SK-N-SH treated with all-trans-retinoic acid at 6 μM for 48 hours (cell line): Measurements from ENCODE around the gene JMJD1C.

Experiments used
- ATAC-seq: fragments of 200-7000 bp; cut with Tn5 transposase; 3 replicates; pipeline ENCODE4 v1.9.1; 2020; ENCODE audit warnings: mild to moderate bottlenecking, moderate library complexity
- BACH2 ChIP-seq: fragments of 250-450 bp; sonication (Bioruptor Pico); IDR thresholded peaks from 2 replicates; pipeline ENCODE4 v1.9.0; 2021; ENCODE audit warnings: mild to moderate bottlenecking, borderline replicate concordance
- CREB5 ChIP-seq: fragments of 250-450 bp; sonication (Bioruptor Pico); IDR thresholded peaks from 2 replicates; pipeline ENCODE4 v1.5.1; 2020; ENCODE audit warnings: low read depth, mild to moderate bottlenecking, moderate library complexity
- CSDC2 ChIP-seq: fragments of 250-450 bp; sonication (Bioruptor Pico); IDR thresholded peaks from 2 replicates; pipeline ENCODE4 v1.5.0; 2020; ENCODE audit warnings: mild to moderate bottlenecking, moderate library complexity
- CSRNP3 ChIP-seq: fragments of 250-450 bp; sonication (Bioruptor Pico); IDR thresholded peaks from 2 replicates; pipeline ENCODE4 v1.5.1; 2021; ENCODE audit warnings: mild to moderate bottlenecking, moderate library complexity
- ISL1 ChIP-seq: fragments of 250-450 bp; sonication (Bioruptor Pico); IDR thresholded peaks from 2 replicates; pipeline ENCODE4 v2.1.2; 2022; ENCODE audit warnings: mild to moderate bottlenecking, moderate library complexity
- OSR1 ChIP-seq: fragments of 250-450 bp; sonication (Bioruptor Pico); IDR thresholded peaks from 2 replicates; pipeline ENCODE4 v1.8.0; 2022; ENCODE audit warnings: moderate library complexity, mild to moderate bottlenecking, inconsistent platforms
- PATZ1 ChIP-seq: fragments of 250-450 bp; sonication (Bioruptor Pico); IDR thresholded peaks from 2 replicates; pipeline ENCODE4 v1.8.0; 2020; ENCODE audit warnings: mild to moderate bottlenecking, moderate library complexity, borderline replicate concordance
- RARB ChIP-seq: fragments of 250-450 bp; sonication (Bioruptor Pico); IDR thresholded peaks from 2 replicates; pipeline ENCODE4 v1.8.0; 2021; ENCODE audit warnings: mild to moderate bottlenecking, moderate library complexity
- TCF4 ChIP-seq: fragments of 250-450 bp; sonication (Bioruptor Pico); IDR thresholded peaks from 2 replicates; pipeline ENCODE4 v1.8.0; 2021; ENCODE audit warnings: mild to moderate bottlenecking, moderate library complexity, borderline replicate concordance
- TSHZ2 ChIP-seq: fragments of 250-450 bp; sonication (Bioruptor Pico); IDR thresholded peaks from 2 replicates; pipeline ENCODE4 v1.5.0; 2020; ENCODE audit warnings: mild to moderate bottlenecking, moderate library complexity
- ZC3H10 ChIP-seq: fragments of 250-450 bp; sonication (Bioruptor Pico); IDR thresholded peaks from 2 replicates; pipeline ENCODE4 v1.5.1; 2021; ENCODE audit warnings: mild to moderate bottlenecking, moderate library complexity
- ZFP30 ChIP-seq: fragments of 450-650 bp; formaldehyde crosslinking; IDR thresholded peaks from 2 replicates; pipeline ENCODE4 v1.5.0; 2022; ENCODE audit warnings: mild to moderate bottlenecking, moderate library complexity
- ZNF565 ChIP-seq: fragments of 450-650 bp; formaldehyde crosslinking; conservative IDR thresholded peaks from 2 replicates; pipeline ENCODE4 v1.5.0; 2020; ENCODE audit warnings: low read depth, mild to moderate bottlenecking, moderate library complexity
- ZNF70 ChIP-seq: fragments of 450-650 bp; formaldehyde crosslinking; IDR thresholded peaks from 2 replicates; pipeline ENCODE4 v1.5.0; 2020; ENCODE audit warnings: mild to moderate bottlenecking, moderate library complexity
- ZNF8 ChIP-seq: fragments of 450-650 bp; formaldehyde crosslinking; IDR thresholded peaks from 2 replicates; pipeline ENCODE4 v1.5.0; 2020; ENCODE audit warnings: mild to moderate bottlenecking, moderate library complexity

Gene JMJD1C

GRCh38 chr10:63466144-63466935, 563 bp upstream of the JMJD1C start:
- ATAC-seq, result peak; percentile 33

GRCh38 chr10:63464402-63465292, 1.1 kb downstream of the JMJD1C start:
- TF ChIP-seq TSHZ2 (CRISPR knock-in tag), result no peak
- no peak for TF ChIP-seq PATZ1 (CRISPR knock-in tag)
- no peak for TF ChIP-seq TCF4 (CRISPR knock-in tag)
- no peak for TF ChIP-seq RARB
- TF ChIP-seq BACH2, result no peak
- TF ChIP-seq CSDC2 (CRISPR knock-in tag), result no peak
- no peak for TF ChIP-seq ZFP30 (CRISPR knock-in tag)
- no peak for TF ChIP-seq CSRNP3
- no peak for TF ChIP-seq OSR1 (CRISPR knock-in tag)
- TF ChIP-seq ZNF565 (CRISPR knock-in tag), result no peak
- TF ChIP-seq, all 23 proteins: peak for 0
- ATAC-seq, result peak; percentile 76

More at GRCh38 chr10:63466144-63466935, 563 bp upstream of the JMJD1C start:
- TF ChIP-seq ZNF565 (CRISPR knock-in tag), result no peak
- TF ChIP-seq ZC3H10 (CRISPR knock-in tag), result no peak
- TF ChIP-seq BACH2, result no peak
- no peak for TF ChIP-seq ZNF8 (CRISPR knock-in tag)
- TF ChIP-seq ISL1 (CRISPR knock-in tag), result no peak
- TF ChIP-seq ZNF70 (CRISPR knock-in tag), result 0 out of 2 replicates have a peak, but pooled peaks have one; percentile 41
- TF ChIP-seq ZFP30 (CRISPR knock-in tag), result no peak
- no peak for TF ChIP-seq TSHZ2 (CRISPR knock-in tag)
- TF ChIP-seq, all 23 proteins: peak for 1

- ATAC-seq, result no peak
- no peak for TF ChIP-seq CREB5
Measured at GRCh38 chr10:63462442-63462841, 3.3 kb downstream of the JMJD1C start.
